ENCODE results near the gene ITGB8.
"Not testable (repeated sequence)": the region's sequence is repeated elsewhere in the genome, so short reads cannot be mapped to it uniquely, and the experiment has no call there.

ITGB8 gene

DNA sequence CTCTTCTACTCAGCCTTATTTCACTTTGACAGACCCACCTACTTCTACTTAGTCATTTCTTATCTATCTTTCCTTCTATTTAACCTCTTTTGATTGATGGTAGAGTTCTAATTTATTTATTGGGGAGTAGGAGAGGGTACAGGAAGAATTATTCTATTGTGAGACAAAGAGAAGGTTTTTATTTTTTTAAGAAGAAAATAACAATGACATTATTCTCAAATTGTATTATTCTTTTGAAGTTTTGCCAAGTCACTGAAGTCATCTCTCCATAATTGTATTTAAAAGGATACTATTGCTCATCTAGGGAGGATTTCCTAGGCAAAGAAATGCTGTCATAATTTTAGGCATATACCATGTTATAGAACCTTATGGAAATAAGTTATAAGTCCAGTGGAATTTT lies 52.7 kb downstream of the ITGB8 start:
- no peak for DNase-seq (ENCODE audit: low spot score)

DNA sequence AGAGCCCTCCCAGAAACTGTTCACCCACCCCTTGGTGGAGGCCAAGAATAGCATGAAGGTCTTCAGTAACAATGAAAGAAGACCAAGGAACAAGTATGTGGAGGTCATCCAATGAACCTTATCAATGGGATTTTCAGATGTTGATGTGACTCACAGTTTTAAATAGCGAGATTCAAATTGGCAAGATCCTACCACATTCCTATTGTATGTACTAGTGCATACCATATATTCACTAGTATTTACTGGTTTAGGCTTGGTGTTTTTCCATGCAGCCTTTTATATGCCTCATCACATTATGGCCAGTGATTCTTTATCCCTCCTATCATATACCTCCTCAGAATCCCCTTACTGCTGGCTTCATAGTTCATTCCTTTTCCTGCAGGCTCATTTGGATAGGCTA lies 54.4 kb downstream of the ITGB8 start:
- no peak for DNase-seq (ENCODE audit: low spot score)

DNA sequence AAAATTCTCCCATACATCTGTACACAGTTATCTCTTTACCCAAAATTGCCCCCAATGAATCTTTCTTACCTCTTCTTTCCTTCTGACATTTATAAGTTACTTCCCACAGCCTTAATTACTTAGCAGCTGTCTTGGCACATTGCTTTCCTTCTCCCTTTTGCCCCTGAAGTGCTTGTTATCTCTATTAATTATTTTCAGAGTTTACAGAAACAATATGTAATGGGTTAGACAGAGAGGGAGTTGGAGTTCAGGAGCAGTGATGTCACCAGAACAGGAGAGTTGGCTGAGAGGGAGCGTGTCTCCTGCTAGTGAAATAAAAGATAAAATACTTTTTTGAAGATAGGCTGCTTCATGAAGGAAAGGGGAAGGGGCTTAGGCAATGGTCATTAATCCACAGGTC lies 57.4 kb downstream of the ITGB8 start:
- no peak for DNase-seq (ENCODE audit: low spot score)

DNA sequence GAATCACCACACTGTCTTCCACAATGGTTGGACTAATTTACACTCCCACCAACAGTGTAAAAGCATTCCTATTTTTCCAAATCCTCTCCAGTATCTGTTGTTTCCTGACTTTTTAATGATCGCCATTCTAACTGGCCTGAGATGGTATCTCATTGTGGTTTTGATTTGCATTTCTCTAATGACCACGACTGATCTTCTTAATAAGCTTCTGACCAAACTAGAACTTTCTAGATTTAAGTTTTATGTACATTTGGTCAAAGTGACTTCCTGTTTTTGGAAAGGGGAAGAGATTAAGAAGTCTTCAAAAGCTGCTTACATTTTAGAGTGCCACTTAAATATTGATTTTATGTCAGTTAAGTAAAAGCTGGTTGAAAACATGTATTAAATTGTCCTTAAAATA lies 58.5 kb downstream of the ITGB8 start:
- DNase-seq (ENCODE audit: low spot score), result not testable (repeated sequence)

DNA sequence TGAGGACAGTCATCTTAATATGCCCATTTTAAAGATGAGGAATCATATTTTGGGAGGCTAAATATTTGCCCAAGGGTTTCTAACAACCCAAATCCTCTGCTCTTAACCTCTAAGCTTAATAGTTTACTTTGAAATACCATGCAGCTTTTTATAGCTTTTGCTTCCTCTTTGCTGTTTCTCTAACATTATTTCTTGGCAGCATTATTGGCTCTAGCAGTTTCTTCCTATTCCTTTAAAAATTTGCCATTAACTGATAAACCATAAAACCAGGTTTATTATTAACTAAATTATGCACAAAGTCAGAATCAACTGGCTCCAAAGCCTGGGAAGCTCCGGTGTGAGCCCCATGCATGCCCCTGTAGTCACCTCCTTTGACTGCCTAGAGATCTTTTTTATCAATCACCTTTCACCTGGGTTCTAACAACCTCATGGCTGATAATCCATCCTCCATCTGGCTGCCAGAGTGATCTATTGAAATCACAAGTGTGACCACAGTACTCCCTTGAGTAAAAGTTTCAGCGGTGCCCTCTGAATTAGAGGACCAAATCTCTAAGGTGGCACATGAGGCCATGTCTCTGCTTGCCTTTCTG lies 62.4 kb downstream of the ITGB8 start:
- no peak for DNase-seq (ENCODE audit: low spot score)

DNA sequence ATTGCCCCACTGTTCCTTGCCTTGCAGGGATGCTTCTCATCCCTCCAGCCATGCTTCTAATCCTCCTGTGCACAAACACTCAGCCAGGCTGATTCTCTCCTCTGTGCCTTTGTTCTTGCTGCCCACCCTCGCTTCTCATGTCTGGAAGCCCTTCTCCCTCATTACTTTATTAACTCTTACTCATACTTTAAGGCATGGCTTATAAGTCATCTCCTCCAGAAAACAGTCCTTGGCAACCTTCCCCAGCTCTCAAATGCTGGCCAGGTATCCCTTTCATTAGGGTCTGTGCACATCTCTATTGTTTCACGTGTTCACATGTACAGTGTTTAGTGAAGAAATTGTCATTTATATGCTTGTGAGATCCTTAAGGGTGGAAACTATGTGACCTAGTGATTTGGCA lies 62.9 kb downstream of the ITGB8 start:
- no peak for DNase-seq (ENCODE audit: low spot score)

DNA sequence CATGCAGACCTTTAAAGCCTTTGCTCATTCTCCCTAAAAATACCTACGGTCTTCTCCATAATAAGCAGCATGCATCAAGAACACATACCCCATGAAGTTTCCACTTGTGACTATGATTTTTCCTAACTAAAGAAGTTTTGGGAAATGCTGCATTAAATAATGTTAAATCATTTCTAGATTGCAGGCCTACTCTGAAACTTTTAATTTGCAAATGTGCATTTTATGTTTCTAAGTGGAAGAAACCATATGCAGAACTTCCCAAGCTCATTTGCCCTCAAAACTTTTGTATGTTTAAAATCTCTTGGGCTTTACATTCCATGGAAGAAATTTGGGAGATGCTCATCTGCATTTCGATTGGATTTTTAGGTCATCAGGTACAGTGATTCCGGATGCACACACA lies 63.6 kb downstream of the ITGB8 start:
- DNase-seq (ENCODE audit: low spot score), result no peak

DNA sequence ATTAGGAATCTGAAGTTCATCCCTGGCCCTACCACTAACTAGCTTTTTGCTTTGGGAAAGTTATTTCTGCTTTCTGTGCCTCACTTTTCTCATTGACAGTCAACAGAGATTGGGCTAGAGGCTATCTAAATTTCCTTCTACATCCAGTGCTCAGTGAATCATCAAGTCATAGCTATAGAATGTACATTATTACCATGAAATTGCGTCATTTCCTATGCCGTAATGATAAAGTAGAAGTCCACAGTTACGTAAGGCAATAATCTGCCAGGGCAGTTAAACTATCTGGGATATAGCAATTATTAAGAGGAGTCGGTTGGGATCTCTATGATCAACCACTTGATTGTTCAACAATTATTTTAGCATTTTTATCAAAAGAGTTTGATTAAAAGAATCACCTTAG lies 64.4 kb downstream of the ITGB8 start:
- DNase-seq (ENCODE audit: low spot score), result no peak

DNA sequence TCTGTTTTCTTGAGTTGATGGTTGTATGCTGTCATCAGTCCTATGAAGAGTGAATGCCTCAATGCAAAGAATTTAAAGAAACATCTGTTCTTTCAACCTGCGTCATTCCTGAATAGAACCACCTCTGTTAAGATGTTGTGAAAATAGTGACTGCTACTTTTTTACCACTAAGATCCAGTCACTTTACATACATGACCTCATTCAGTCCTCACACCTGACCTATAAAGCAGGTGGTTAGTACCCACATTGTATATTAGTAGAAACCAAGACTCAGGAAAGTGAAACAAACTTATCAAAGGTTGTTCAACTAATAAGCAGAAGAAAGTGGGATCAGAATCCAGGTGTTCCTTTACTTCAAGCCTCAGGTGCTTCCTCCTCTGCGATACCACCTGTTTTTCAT lies 64.8 kb downstream of the ITGB8 start:
- no peak for DNase-seq (ENCODE audit: low spot score)

DNA sequence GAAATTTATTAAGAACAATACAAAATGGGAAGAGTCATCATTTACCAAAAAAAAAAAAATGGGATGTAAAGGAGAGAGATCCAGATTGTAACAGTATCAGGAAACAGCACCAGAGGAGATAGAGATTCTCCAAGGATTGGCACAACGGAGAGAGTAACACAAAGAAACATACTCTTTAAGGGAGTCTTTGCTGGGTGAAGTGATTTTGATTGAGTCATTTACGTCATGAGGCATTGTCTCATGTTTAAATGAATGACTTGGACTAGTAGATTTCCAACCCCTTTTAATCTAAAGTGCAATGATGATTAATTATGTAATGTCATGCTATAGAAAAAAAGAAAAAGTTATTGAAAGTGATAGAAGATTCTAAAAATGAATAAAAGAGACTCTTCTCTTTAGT lies 68.8 kb downstream of the ITGB8 start:
- no peak for DNase-seq (ENCODE audit: low spot score)

DNA sequence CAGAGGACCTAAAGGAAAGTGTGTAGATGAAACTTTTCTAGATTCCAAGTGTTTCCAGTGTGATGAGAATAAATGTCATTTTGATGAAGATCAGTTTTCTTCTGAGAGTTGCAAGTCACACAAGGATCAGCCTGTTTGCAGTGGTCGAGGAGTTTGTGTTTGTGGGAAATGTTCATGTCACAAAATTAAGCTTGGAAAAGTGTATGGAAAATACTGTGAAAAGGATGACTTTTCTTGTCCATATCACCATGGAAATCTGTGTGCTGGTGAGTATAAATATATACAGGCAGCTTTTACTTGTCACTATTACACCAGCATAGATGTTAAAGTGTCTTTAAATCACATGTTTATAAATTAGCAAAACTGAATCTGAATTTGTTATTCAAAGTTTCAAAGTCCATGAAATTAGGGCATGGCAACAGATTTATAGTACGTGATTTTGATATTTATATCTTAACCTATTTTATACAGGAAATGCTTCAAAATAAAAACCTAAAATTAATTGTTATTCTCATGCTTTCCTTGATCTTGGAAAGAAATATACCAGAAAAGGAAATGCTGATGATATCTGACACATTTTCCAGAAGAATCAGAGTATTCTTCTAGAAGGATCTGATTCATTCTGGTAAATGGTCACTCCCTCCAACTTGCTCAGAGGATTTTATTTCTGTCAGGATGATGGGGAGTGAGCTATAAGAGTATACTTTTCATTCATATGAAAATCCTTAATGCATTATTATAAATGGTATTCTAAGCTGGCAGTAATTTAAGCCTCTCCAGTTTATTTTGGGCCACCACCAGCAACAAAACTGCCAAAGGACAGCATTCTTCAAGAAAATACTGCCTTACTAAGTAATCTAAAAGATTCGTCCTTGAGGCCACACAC lies 71.4 kb downstream of the ITGB8 start:
- DNase-seq (ENCODE audit: low spot score), result no peak

DNA sequence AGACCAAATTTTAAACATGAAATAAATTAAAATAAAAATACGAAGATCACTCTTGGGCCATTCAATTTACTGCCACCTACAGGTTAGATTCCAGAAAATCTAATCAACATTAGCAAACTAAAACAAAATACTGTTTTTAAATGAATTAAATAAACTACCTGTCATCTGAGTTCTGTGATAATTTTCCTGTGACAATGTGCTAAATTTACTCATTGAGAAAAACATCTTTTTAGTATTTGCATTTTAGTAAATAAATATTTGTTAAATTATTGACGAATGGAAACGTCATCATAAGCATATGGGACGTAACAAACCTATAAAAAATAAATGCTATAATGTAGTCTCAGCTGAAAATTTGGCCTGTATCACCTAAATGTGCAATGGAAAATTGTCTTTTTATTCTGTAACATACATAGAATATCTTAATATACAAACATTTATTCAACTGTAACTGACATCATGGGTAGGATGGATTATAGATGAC lies 72.1 kb downstream of the ITGB8 start:
- no peak for DNase-seq (ENCODE audit: low spot score)

DNA sequence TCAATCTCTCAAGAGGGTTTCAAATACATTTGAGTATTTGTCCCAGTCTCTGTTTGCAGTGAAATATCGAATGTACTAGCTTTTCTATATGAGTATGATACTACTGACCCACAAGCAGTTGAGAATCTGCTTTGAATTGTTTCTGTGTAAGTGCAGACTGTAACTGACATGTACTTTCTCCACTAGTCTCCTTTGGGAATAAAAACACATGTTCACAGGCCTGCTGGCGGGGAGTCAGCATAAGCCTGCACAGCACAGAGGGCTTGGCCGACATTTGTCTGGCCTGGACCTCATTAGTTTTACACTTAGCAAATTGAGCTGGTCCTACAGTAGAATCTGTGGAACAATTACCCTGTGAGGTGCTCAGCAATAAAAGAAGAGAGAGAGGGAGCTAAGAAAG lies 72.6 kb downstream of the ITGB8 start:
- DNase-seq (ENCODE audit: low spot score), result no peak

DNA sequence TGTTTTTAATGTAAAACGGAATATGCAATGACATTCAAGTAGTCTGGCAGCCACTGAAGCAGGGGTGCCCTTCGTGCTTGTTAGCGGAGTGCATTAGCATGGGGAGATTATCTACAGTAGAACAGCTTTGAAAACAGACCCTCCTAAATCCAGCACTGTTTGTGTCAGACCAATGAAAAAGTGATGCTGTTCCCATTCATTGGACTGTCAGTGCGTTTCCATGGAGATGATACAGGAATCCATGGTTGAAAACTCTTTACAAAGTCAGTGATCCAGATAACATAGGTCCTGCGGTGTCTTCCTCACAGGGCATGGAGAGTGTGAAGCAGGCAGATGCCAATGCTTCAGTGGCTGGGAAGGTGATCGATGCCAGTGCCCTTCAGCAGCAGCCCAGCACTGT lies 73.6 kb downstream of the ITGB8 start:
- no peak for DNase-seq (ENCODE audit: low spot score)

DNA sequence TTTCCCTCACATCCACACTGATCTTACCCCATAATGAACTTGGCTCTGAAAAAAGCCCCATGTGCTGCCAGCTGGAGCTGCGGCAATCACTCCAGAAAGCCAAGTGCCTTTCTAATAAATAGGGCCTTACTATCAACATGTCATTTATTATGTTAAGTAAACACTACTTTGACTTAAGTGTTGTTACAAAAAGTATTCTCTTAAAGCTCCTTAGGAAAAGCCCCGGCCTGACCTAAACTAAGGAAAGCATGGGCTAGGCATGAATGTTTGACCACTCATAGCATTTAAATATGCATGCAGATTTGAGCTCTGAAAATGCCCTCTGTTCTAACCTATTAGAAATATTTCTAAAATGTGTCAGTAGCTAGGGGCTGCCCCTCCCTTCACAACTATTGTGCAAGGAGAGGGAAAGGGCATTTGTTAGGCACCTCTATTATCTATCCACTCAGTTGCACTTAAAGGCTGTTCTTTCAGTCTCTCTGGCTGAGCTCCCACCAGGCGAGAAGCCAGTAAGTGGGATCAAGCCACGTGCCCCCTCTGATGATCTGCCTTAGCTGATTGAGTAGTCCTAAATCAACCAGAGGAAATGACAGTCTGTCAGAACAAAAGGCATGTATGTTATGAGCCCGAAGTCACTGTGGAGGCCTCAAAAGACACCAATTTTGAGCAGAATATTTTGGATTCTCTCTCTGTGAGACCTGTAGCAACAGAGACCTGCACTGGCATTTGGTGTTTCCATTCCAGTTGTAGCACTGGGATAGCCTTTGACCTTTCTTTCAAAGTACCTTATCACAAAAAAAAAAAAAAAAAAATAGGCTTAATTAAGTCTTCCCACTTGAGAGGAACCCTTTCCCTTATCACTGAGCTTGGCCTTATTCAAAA lies 77.1 kb downstream of the ITGB8 start:
- DNase-seq (ENCODE audit: low spot score), result no peak

DNA sequence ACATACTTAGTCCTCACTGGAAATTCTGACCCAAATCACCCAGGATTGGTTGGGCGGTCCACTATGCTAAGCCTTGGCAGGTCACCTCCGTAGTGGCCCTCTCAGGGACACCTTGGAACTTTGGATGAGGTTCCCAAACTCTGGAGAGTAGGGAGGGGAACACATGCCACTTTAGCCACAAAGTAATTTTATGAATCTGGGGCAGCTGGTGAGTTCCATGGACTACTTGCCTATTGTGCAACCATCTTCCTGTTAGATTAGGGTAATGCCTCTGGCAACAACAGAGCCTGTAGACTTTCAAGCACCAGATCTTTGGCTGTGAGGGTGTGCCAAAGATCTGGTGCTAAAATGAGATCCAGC lies 77.7 kb downstream of the ITGB8 start:
- no peak for DNase-seq (ENCODE audit: low spot score)

DNA sequence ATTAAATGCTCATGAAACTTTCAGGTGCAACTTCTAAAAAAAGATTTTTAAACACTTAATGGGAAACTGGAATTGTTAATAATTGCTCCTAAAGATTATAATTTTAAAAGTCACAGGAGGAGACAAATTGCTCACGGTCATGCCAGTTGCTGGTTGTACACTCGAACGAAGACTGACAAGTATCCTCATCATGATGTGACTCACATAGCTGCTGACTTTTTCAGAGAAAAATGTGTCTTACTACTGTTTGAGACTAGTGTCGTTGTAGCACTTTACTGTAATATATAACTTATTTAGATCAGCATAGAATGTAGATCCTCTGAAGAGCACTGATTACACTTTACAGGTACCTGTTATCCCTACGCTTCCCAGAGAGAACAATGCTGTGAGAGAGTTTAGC lies 79.3 kb downstream of the ITGB8 start:
- no peak for DNase-seq (ENCODE audit: low spot score)

DNA sequence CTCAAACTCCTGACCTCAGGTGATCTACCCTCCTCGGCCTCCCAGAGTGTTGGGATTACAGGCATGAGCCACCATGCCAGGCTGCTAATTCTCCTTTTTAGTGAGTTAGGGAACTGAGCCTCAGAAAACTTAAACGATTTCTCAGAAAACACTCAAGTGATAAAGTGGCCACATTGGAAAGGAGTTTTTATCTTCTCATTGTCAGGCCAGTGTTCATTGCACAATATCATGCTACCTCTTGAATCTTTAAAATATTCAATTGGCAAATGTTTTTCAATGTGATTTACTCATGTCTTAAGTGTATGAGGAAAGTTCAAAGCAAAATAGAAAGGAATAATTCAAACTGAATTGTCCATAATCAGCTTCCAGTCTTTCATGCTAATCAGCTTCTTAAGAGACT lies 80.7 kb downstream of the ITGB8 start:
- DNase-seq (ENCODE audit: low spot score), result no peak

DNA sequence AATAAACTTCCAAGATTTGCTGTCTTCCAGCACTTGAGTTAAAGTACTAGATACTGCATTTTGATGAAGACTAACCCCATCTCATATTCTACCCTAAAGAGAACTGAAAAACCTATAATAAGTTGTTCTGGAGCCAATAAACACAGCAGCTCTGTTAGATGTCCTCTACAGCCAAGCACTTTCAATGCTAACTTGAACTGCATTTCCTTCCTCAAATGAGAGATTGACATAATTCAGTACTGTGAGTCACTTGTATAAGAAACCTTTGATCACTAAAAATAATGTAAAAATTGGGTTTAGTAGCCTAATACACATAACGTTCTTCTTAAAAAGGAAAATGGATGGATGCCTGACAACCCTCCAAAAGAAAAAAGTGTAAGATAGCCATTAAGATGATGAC lies 81.3 kb downstream of the ITGB8 start:
- no peak for DNase-seq (ENCODE audit: low spot score)

DNA sequence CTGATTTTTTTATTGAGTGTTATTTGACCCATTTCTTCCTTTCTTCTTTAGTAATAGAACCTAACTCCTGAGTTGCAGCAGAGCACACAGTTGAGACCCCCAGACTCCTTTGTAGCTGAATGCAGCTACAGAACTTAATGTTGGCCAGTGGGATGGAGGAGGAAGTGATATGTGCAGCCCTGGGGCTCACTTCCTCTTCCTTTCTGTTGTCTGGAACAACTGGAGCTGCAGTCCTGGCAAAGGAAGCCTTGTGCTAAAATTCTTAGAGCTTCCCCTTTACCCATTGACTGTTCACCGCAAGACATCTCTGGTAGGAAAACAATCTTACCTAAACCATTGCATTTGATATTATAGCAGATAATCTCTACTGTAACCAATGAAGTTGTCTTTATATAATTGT lies 86.6 kb downstream of the ITGB8 start:
- no peak for DNase-seq (ENCODE audit: low spot score)

DNA sequence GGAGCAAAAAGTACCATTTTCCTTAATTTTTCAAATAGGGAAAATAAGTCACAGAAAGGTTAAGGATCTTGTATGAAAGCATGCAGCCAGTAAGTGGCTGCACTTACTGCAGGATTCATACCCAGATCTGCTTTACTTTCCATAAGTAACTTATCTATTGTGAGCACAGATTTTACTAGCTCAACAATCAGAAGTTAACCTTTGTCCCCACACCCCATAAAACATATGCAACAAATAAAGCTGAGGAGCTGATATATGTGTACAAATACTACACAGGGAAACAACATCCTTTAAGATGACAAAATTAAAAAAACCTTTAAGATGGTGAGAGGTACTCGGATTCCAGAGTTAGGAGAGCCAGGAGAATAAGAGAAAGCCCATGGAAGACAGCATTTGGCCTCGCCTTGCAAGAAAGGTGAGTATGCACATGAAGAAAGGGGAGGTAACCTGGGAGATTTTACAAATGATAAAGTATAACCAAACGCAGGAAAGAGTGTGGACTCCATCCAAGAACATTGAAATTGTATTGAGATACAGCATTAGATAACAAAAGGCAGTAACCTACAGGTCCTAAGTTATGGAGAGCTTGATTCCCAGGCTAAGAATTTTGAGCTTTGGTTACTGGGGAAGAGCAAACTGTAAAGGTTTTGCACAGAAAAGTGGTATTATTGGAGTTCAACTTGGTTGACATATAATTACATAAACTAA lies 87.1 kb downstream of the ITGB8 start:
- DNase-seq (ENCODE audit: low spot score), result no peak

DNA sequence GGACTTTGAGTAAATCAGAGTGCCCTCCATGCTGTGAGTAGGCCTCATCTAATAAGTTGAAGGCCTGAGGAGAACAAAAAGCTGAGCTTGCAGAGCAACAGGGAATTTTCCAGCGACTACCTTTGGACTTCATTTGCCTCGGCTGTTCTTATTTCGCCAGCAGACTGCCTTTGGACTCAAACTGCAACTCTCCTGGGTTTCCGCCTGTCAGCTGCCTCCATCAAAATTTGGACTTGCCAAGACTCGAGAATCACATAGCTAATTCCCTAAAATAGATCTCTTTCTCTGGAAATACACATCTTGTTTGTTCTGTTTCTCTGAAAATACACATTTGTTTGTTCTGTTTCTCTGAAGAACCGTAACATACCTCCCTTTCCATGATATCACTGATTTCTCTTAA lies 93.8 kb downstream of the ITGB8 start:
- no peak for DNase-seq (ENCODE audit: low spot score)

All from CD4-positive, alpha-beta T cell treated with Interleukin-15 for 4 hours (primary cell).